Activated CD8-positive, alpha-beta memory T cell treated with anti-CD3 and anti-CD28 coated beads for 48 hours (primary cell): ENCODE data around the gene LDB3.

Experiments used
- DNase-seq, 3 experiments: peaks; one replicate each; pipeline ENCODE4 v3.0.0-alpha.2; 2020; ENCODE audit warnings: low read depth in 2 of 3, low spot score in 2 of 3

Gene LDB3

GRCh38 chr10:86705139-86705538 lies 36.8 kb downstream of the LDB3 start:
- no peak for DNase-seq

GRCh38 chr10:86705905-86706304 lies 37.6 kb downstream of the LDB3 start:
- DNase-seq: no peak

DNA sequence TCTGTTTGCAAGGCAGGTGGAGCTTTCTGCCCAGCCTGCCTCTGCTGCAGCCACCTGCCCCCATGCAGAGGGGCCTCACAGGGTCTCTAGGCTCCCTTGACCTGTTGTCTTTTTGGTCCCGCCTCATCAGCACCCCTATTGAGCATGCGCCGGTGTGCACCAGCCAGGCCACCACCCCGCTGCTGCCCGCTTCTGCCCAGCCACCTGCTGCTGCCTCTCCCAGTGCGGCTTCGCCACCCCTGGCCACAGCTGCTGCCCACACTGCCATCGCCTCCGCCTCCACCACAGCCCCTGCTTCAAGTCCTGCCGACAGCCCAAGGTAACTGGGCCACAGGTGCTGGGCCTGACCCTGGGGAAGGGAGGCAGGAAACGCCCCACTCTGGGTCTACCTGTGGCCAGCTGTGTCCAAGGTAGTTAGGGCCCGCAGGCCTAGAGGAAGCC lies 38.1 kb downstream of the LDB3 start:
- no peak for DNase-seq

DNA sequence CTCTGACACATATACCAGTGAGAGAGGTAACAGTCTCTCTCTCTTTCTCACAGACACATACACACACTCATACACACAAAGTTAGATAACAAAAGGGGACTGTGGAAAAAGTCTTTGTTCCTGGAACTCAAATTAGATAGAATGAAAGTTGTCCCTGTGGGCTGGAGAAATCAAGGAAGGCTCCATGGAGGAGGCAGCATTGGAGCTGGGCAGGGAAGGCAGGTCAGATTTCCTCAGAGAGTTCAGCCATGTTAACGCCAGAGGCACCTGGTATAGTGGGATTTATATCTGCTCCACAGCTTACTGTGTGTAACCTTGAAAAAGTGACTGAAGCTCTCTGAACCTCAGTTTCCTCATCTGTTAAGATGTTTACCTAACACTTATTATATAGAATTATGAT lies 38.7 kb downstream of the LDB3 start:
- no peak for DNase-seq

DNA sequence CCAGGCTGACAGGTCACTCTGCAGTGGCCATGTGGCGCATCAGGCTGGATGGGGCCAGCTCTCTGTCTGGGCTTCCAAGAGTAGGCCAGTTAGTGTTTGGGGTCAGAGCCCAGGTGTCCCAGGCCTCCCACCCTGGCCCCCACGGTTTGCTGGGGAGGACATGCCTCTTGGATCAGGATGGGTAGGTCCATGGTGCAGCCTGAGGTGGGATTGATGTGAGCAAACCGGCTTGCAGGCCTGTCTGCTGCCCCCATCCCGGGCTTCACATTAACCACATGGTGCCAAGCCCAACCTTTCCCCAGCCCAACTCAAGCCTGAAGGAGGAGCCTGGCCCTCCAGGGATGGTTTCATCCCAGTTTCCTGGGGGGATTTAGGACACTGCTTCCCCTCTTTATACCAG lies 39.2 kb downstream of the LDB3 start:
- no peak for DNase-seq

DNA sequence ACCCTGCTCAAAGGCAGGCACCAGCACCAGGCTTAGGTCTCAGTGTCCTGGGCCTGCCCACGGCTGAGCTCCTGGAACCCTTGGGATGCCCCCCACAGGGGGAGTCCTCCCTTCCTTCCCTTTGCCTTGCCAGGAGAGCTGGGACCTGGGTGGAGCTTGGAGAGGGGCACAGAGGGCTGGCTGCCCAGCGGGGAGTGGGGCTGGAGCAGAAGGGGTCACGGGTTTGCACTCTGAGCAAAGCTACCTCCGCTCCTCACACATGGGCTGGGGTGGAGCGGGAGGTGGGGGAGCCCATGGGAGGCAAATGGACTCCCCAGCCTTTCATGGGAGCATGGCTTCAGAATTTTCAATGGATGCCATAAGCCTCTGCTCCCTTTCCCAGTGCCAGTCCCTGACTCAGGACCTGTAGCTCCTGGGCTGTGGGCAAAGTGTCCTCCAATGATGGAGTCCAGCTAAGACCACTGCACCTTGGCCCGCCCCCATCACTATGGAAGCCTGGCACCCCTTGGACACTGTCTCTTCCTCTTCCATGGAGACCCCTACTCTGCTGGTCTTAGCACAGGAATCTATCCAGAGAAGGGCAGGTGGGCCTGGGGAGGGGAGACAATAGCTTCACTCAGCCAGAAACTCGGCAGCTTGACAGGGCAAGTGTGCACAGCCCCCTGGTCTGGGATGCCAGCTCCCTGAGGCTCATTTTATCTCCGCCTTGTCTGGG lies 39.9 kb downstream of the LDB3 start:
- no peak for DNase-seq

DNA sequence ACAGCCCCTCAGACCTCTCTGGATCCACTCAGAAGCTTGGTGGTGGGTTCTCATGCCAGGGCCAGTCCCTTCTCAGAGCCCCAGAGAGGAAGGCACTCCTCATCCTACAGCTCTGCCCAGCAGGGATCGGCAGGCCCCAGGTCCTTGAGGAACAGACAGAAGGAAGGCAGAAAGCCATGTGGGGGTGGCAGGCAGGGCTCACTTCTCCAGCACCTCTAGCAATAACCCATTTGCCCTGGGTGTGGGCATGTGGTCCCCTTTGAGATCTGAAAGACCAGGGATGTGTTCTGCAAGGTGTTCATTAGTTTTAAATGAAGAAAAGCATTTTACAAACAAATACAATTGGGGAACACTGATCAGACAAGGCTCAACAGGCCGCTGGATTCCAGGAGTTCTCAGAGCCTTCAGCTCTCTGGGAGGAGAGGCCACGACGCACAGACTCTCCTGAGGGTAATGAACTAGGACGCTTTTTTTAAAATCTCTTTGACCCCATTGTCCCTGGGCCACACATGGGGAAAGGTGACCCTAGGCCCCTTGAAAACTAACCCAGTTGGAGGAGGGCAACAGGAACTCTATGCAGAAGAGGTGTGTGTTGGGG lies 40.6 kb downstream of the LDB3 start:
- DNase-seq: no peak

DNA sequence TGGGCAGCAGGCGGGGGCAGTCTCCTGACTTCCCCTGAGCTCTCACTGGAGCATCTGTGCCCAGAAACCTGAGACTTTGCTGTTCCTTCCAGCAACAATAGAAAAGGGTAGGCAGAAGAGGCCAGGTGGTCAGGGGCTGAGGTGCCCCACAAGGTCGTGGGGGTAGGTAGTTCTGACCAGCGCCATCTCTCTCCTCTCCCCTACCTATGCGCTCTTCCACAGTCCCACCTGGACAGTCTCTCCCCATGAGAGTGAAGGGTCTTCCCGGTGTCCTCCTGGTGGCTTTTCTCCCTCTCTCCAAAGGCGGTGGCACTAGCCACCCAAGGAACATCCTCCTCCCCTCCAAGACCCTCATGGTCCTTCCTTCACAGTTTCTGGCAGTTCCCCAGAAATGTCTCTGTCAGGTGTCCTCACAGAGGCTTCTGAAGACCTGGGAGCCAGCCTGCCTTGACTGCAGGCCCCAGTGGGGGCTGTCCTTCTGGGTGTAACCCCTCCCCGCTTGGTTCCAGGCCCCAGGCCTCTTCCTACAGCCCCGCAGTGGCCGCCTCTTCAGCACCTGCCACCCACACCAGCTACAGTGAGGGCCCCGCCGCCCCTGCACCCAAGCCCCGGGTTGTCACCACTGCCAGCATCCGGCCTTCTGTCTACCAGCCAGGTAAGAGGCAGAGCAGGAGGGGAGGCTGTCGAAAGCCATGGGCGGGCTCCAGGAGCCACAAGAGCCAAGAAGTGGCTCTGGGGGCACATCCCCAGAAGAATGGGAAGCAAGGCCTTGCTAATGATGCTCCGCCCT lies 41.3 kb downstream of the LDB3 start:
- no peak for DNase-seq

DNA sequence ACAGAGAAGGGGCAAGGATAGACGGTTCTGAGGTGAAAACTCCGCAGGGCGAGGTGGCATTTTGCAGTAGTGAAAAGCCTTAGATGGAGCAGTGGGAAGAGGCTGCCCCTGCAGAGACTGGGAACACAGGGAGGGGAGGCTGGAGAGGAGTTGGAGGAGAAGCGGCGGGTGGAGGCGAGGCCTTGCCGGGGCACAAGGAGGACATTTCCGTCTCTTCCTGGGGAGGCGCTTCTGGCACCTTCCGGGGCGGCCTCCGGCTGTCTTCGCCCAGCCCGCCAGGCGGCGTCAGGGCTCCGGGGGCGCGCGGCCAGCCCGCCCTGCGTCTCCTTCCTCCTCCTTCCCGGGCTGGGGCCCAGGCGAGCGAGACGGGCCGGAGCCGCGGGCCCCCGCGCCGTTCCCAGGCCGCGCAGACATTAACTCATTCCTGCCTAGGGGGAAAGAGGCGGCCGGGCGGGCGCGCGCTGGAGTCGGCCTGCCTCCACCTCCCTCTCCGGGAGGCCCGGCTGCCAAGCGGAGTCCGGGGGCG lies 42.7 kb downstream of the LDB3 start:
- peak; percentile 58 to 80 (median 74) for DNase-seq

DNA sequence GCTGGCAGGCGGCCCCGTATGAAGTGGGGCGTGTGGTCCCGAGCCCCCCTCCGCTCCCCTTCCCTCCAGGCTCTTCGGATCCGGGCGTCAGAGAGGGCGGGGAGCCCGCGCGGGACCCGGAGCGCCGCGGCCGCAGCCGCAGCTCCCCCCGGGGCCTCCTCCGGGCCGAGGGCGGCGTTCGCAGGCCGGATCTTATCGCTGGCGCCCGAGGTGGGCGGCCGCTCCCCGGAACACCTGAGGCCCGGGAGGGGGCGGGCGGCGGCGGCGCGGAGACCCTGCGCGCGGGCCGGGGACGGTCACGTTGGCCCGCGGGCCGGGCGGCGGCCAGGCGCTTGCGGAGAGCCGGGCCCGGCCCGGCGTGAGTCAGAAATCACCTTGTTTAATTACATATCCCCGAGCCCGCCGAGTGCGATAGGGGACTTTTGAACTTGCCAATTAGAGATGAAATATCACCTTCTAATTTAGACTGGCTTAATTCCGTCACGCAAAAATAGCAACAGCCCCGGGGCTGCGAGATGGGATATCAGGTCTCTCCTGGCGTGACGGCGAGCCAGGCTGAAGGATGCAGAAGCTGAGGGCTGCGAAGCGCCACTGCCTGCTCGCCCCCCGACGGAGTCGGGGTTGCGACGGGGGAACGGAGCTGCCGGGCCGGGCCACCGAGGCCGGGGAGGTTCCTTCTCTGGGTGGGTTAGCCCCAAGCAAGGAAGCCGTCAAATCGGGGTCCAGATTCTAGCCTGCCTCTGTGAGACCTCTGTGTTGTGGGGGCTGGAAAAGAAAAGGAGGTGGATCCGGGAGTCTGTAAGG lies 43.4 kb downstream of the LDB3 start:
- peak; percentile 28 to 47 (median 40) for DNase-seq

GRCh38 chr10:86712317-86712707 lies 44.0 kb downstream of the LDB3 start:
- peak in 1 of 3 experiments; percentile 13 for DNase-seq

DNA sequence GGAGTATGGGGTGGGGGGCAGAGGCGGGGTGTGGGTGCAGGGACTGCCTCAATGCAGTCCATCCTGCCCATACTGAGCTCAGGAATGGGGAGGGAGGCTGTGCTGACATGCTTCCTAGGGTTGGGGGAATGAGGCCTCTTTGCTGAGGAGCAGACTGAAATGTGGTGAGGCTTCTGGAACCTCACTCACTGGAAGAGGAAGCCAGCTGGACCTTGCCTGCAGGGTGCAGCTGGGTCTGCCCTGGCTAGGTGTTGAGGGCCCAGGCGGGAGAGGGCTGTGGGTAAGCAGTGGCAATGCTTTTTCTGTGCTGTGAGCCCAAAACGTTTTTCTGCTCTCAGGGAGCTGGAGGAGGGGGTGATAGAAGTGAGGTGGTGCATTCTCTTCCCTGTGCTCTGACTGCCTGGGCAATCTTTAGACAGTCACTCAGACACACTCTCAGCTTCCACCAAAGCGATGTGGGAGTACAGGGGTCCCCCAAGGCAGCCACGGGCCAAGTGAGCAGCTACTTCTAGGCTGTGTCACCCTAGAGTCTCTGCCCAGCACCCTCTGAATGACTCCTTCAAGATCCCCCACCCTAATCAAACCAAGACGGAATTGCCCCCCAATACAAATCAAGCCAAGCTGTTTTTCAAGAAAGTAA lies 47.0 kb downstream of the LDB3 start:
- DNase-seq: no peak

DNA sequence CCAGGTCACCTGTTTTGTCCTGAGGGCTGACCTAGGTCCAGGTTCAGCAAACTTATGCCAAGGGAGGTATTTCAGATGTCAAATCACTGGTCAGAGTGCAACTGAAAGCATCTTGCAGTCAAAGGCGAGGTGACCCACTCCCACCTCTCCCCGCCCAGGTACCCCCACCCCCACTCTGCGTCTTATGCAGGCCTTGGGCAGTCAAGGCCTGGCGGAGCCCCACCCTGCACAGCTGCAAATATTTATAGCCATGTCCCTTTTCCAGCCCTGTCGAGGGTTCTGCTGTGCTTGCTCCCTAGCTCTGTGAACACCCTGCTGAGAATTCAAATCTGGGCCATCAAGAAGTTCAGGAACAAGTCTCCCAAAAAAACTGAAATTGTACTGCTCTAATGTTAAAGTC lies 47.5 kb downstream of the LDB3 start:
- DNase-seq: no peak

GRCh38 chr10:86716466-86716865 lies 48.2 kb downstream of the LDB3 start:
- DNase-seq: no peak

GRCh38 chr10:86718556-86718955 lies 50.2 kb downstream of the LDB3 start:
- no peak for DNase-seq

DNA sequence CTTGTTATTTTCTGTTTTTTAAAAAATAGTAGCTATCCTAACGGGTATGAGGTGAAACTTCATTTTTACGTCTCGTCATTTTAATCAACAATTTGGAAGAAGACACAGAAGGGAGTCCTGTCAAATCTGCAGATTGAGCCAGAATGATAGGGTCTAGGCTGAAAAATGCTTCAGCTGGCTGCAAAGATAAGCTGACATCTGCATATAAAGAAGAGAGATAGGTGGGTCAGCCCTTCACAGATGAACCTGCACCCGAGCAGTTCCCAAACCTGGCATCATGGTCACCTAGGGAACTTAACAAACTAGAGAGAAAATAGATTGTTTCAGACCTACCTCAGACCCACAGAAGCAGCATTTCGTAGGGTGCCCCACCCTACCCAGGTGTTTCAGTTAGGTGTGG lies 52.9 kb downstream of the LDB3 start:
- no peak for DNase-seq

- no peak for DNase-seq
These were observed 54.7 kb downstream of the LDB3 start for GRCh38 chr10:86723009-86723408.

GRCh38 chr10:86724445-86724844 lies 56.1 kb downstream of the LDB3 start:
- DNase-seq: no peak

DNA sequence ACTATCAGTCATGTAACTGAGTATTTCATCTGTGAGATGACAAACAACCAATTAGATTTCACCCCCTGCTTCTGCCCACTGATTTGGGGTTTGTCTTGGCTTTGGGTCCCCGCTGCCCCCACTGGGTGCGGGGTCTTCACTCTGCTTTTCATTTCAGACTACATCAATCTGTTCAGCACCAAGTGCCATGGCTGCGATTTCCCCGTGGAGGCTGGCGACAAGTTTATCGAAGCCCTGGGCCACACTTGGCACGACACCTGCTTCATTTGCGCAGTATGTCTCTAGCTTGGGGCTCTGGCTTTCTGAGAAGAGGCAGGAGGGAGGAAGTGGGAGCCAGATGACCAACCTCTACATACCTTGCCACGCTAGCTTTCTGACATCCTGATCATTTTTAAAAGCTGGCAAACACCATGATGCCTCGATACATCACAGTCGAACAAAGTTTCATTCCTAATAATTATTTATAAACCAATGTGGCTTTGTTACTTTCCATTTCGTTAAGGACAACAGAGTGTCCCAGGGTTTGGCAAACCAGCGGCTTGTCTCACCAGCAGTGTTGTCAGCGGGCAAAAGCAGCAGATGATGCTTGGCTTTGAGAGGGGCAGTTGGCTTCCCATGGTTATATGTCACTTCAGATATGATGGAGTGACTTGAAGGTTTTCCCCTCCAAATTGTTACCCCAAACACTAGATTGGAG lies 57.8 kb downstream of the LDB3 start:
- no peak for DNase-seq

- DNase-seq: no peak
These were observed 58.3 kb downstream of the LDB3 start for GRCh38 chr10:86726677-86726999.
